Ovary (tissue), 3 donors: ENCODE data around the gene HDAC6.

ENCODE experiments used
- EP300 ChIP-seq: sonication (generic); formaldehyde crosslinking; IDR thresholded peaks from one replicate; pipeline ENCODE4 v1.6.1; 2017; ENCODE audit warnings: antibody characterized with exemption
- POLR2A ChIP-seq: fragments of 450-650 bp; IDR thresholded peaks from one replicate; pipeline ENCODE4 v1.6.1; 2017; ENCODE audit warnings: antibody characterized with exemption, mild to moderate bottlenecking, moderate library complexity
- TF ChIP-seq, protein P1 (sequence below), 3 donors: fragments of 450-650 bp in 2 of 3; fragments of 200-600 bp in 1 of 3; IDR thresholded peaks; one replicate each; pipeline versions ENCODE4 v1.5.1 to v1.8.0; 2016 to 2022; ENCODE audit warnings: antibody characterized with exemption in 3 of 3, mild to moderate bottlenecking in 1 of 3
- donor health status: DM: no; HTN: no; CAD: no.

DNA sequence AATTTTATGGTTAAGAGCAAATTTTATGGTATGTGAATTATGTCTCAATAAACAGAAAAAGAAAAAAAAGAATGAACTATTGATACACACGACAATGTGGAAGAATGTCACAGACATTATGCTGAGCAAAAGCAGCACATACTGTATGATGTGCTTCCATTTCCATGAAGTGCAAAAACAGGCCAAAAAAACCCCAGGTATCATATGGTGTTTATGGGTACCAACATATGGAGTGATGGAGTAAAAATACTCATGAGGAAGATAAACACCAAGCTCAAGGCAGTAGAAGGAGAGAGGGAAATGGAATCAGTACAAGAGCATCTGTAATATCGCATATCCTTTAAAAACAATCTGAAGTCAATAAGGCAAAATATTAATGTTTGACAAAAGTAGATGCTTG is 19.7 kb upstream of the HDAC6 start:
- TF ChIP-seq, protein P1, sequence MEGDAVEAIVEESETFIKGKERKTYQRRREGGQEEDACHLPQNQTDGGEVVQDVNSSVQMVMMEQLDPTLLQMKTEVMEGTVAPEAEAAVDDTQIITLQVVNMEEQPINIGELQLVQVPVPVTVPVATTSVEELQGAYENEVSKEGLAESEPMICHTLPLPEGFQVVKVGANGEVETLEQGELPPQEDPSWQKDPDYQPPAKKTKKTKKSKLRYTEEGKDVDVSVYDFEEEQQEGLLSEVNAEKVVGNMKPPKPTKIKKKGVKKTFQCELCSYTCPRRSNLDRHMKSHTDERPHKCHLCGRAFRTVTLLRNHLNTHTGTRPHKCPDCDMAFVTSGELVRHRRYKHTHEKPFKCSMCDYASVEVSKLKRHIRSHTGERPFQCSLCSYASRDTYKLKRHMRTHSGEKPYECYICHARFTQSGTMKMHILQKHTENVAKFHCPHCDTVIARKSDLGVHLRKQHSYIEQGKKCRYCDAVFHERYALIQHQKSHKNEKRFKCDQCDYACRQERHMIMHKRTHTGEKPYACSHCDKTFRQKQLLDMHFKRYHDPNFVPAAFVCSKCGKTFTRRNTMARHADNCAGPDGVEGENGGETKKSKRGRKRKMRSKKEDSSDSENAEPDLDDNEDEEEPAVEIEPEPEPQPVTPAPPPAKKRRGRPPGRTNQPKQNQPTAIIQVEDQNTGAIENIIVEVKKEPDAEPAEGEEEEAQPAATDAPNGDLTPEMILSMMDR (IDR thresholded peaks at IDR 0.05), result no peak
- no peak for TF ChIP-seq EP300
- TF ChIP-seq POLR2A, result no peak
